Measurements from ENCODE around the gene GALNT9.

GRCh38 chr12:132318618-132319033 lies 10.8 kb downstream of the GALNT9 start:
- TF ChIP-seq, protein P1, sequence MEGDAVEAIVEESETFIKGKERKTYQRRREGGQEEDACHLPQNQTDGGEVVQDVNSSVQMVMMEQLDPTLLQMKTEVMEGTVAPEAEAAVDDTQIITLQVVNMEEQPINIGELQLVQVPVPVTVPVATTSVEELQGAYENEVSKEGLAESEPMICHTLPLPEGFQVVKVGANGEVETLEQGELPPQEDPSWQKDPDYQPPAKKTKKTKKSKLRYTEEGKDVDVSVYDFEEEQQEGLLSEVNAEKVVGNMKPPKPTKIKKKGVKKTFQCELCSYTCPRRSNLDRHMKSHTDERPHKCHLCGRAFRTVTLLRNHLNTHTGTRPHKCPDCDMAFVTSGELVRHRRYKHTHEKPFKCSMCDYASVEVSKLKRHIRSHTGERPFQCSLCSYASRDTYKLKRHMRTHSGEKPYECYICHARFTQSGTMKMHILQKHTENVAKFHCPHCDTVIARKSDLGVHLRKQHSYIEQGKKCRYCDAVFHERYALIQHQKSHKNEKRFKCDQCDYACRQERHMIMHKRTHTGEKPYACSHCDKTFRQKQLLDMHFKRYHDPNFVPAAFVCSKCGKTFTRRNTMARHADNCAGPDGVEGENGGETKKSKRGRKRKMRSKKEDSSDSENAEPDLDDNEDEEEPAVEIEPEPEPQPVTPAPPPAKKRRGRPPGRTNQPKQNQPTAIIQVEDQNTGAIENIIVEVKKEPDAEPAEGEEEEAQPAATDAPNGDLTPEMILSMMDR (IDR thresholded peaks at IDR 0.05; ENCODE audit: low read depth, low read length) = no peak
- no peak for TF ChIP-seq EZH2phosphoT487 (IDR thresholded peaks at IDR 0.05; ENCODE audit: low read depth)

Measured in OCI-LY3 (cell line).